ENCODE measurements around the gene ITGA11. TPM values are rescaled to one million over a fixed set of nuclear protein-coding genes. Genes with fewer than 3 reads are reported as not detected.

ITGA11 gene
- total RNA-seq, 1 donor from 2014 or later = 0.22 TPM

DNA sequence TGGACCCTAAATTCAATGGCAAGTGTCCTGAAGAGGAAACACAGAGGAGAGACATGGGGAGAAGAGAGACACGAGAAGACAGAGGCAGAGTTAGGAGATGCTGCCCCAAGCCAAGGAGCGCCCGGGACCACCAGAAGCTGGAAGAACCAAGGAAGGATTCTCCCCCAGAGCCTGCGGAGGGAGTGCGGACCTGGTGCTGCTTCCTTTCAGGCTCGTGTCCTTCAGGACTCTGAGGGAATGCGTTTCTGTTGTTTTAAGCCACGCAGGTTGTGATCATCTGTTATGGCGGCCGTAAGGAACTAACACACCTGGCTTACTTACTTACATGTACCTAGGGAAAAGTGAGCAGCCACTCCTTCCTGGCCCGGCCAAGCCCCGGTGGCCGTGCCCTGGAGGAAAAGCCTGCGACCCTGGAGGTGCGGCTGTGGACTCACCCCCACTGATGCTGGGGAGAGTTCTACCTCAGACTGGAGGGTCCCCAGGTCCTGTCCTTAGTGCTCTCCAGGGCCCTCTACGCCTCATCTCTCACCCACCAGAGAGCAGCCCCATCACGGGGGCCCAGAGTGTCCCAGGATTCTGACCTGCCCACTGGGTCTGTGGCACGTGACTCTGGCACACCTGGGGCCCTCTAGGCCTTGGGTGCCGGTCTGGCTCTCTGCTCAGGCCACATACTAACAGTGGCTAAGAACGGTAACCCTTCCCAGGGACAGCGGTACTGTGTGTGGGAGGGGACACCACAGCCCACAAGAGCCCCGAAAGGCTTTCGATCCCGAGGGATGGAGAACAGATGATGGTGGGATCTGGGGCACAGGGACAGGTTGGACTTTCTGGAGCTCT, 61.8 kb downstream of the ITGA11 start:
- peaks cover 5% of the 10 kb centered on the region for H3K4me1 Mint-ChIP-seq (ENCODE audit: low read depth, unreplicated experiment)
- DNase-seq = no peak

DNA sequence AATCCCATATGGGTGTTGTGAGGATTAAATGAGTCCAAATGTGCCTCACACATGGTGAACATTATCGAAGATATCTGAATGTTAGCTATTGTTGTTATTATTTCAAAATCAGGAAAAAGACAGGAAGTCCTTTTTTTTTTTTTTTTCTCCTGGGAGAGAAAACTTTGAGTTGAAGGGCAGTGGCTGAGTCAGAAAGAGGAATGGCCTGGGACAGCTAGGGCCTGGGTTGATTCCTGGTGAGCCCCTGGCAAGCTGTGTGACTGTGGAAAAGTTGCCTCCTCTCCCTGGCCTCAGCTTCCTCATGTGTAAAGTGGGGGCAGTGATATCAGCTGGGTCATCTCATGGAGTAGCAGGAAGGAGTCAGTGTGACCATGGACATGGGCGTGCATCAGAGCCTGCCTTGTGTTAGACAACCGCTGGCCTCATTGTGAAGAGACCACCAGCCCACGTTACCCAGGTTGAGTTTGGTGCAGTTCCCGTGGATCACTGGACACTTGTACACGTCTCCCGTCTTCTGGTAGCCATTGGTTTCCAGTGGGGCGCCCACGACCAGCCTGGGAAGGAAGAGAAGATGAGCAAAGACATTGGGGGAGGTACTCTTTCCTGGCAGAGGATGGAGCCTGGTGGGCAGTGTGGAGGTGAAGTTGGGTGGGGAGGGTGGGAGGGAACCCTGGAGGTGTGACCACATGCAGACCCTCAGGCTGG, 63.1 kb downstream of the ITGA11 start:
- H3K4me1 Mint-ChIP-seq (ENCODE audit: low read depth, unreplicated experiment) = peaks cover 7% of the 10 kb centered on the region
- no peak for DNase-seq
- H3K36me3 Mint-ChIP-seq (ENCODE audit: unreplicated experiment) = no peaks in the 10 kb centered on the region
- peaks cover 1% of the 10 kb centered on the region for H3K9me3 Mint-ChIP-seq (ENCODE audit: unreplicated experiment)
- TF ChIP-seq, protein P1, sequence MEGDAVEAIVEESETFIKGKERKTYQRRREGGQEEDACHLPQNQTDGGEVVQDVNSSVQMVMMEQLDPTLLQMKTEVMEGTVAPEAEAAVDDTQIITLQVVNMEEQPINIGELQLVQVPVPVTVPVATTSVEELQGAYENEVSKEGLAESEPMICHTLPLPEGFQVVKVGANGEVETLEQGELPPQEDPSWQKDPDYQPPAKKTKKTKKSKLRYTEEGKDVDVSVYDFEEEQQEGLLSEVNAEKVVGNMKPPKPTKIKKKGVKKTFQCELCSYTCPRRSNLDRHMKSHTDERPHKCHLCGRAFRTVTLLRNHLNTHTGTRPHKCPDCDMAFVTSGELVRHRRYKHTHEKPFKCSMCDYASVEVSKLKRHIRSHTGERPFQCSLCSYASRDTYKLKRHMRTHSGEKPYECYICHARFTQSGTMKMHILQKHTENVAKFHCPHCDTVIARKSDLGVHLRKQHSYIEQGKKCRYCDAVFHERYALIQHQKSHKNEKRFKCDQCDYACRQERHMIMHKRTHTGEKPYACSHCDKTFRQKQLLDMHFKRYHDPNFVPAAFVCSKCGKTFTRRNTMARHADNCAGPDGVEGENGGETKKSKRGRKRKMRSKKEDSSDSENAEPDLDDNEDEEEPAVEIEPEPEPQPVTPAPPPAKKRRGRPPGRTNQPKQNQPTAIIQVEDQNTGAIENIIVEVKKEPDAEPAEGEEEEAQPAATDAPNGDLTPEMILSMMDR (IDR thresholded peaks at IDR 0.05; ENCODE audit: partially characterized antibody, unreplicated experiment) = no peak
- H3K27ac Mint-ChIP-seq (ENCODE audit: unreplicated experiment) = no peak overlapping the region
- H3K4me3 Mint-ChIP-seq (ENCODE audit: unreplicated experiment) = no peak overlapping the region
- peaks cover 4% of the 10 kb centered on the region for H3K27me3 Mint-ChIP-seq (ENCODE audit: unreplicated experiment)

More for the DNA sequence above, 61.8 kb downstream of the ITGA11 start:
- Mint-ChIP-seq H3K27ac (ENCODE audit: unreplicated experiment) (no peak overlapping the region), H3K27me3 (ENCODE audit: unreplicated experiment) (peaks cover 2% of the 10 kb centered on the region), H3K36me3 (ENCODE audit: unreplicated experiment) (no peaks in the 10 kb centered on the region), H3K9me3 (ENCODE audit: unreplicated experiment) (peaks cover 1% of the 10 kb centered on the region), H3K4me3 (ENCODE audit: unreplicated experiment) (no peak overlapping the region)
- TF ChIP-seq, protein P1 (IDR thresholded peaks at IDR 0.05; ENCODE audit: partially characterized antibody, unreplicated experiment) = no peak

DNA sequence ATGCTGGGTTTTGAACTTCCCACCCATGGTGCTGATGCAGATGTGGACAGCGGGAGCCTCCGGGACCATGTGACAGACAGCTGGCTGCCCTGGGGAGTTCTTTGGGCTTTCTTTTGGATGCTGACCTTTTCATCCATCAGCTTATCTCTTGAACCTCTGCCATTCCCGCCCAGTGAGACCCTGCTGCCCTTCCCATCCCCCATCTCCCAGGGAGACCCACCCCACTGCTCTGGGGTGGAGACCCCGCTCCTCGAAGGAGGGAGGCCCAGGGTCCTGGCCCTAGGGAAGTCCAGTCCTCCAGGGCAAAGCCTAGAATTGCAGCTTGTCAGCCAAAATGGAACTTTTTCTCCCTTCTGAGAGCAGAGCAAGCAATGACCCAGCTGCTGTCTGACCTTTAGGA, 64.0 kb downstream of the ITGA11 start:
- H3K9me3 Mint-ChIP-seq (ENCODE audit: unreplicated experiment) = peaks cover 1% of the 10 kb centered on the region
- no peaks in the 10 kb centered on the region for H3K36me3 Mint-ChIP-seq (ENCODE audit: unreplicated experiment)
- H3K27ac Mint-ChIP-seq (ENCODE audit: unreplicated experiment) = no peak overlapping the region
- peaks cover 4% of the 10 kb centered on the region for H3K27me3 Mint-ChIP-seq (ENCODE audit: unreplicated experiment)
- no peak overlapping the region for H3K4me3 Mint-ChIP-seq (ENCODE audit: unreplicated experiment)
- TF ChIP-seq, protein P1 (IDR thresholded peaks at IDR 0.05; ENCODE audit: partially characterized antibody, unreplicated experiment) = no peak
- no peak for DNase-seq
- H3K4me1 Mint-ChIP-seq (ENCODE audit: low read depth, unreplicated experiment) = peaks cover 7% of the 10 kb centered on the region

DNA sequence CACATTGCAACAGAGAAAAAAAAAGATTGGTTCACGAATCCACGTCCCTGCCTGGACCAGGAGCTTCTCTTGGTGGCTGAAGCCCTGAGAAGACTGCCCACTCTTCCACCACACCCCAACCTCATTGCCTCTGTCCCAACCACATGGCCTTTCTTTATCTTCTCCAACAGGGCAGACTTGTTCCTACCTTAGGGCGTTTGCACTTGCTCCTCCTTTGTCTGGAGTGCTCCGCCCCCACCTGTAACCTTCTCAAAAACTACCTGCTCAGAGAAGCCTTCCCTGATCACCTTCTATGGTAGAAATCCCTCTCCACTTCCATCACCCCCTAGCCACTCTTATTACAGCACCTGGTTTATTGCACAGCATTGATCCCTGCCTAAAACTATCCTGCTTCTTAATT, 64.7 kb downstream of the ITGA11 start:
- Mint-ChIP-seq H3K27me3 (ENCODE audit: unreplicated experiment) (peaks cover 4% of the 10 kb centered on the region), H3K9me3 (ENCODE audit: unreplicated experiment) (peaks cover 1% of the 10 kb centered on the region), H3K4me1 (ENCODE audit: low read depth, unreplicated experiment) (peaks cover 7% of the 10 kb centered on the region), H3K27ac (ENCODE audit: unreplicated experiment) (peak overlapping the region; percentile 59), H3K4me3 (ENCODE audit: unreplicated experiment) (no peak overlapping the region), H3K36me3 (ENCODE audit: unreplicated experiment) (no peaks in the 10 kb centered on the region)
- TF ChIP-seq, protein P1 (IDR thresholded peaks at IDR 0.05; ENCODE audit: partially characterized antibody, unreplicated experiment) = no peak
- DNase-seq = no peak

DNA sequence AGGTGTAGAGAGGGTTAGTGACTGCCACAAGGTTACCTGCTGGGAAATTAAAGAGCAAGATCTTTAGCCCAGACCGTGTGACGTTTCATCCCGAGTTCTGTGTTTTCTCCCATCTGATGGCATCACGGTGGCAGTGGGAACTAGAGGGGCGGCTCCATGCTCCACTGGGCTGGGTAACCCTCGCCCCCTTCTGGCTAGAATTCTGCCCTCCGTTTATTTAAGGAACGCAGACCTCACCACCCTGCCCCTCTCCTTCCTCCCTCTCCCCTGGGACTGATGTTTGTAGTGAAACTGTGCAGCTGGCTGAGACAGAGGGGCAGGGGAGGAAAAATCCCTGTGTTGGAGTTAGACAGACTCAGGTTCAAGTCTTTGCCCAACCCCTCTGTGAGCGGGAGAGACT, 65.6 kb downstream of the ITGA11 start:
- Mint-ChIP-seq H3K9me3 (ENCODE audit: unreplicated experiment) (peaks cover 1% of the 10 kb centered on the region), H3K4me1 (ENCODE audit: low read depth, unreplicated experiment) (peaks cover 7% of the 10 kb centered on the region), H3K27ac (ENCODE audit: unreplicated experiment) (no peak overlapping the region), H3K4me3 (ENCODE audit: unreplicated experiment) (no peak overlapping the region), H3K27me3 (ENCODE audit: unreplicated experiment) (peaks cover 4% of the 10 kb centered on the region), H3K36me3 (ENCODE audit: unreplicated experiment) (no peaks in the 10 kb centered on the region)
- TF ChIP-seq, protein P1 (IDR thresholded peaks at IDR 0.05; ENCODE audit: partially characterized antibody, unreplicated experiment) = no peak
- no peak for DNase-seq
